Adipose tissue (tissue), 3 donors: ENCODE results near the gene KCNJ15. TPM values are rescaled to one million over a fixed set of nuclear protein-coding genes. Genes with fewer than 3 reads are reported as not detected.

ENCODE experiments used
- H3K27ac ChIP-seq: one replicate; pipeline ENCODE4 v1.5.1; 2013; ENCODE audit warnings: low read depth, low read length
- WGBS, 3 donors: extraction: QIAGEN DNeasy Blood & Tissue Kit; methylation state at CpG; one replicate each; pipeline ENCODE4 v1.1.7; 2013; 5-methylcytosine and 5-hydroxymethylcytosine counted together
- polyA plus RNA-seq, 3 donors: library from polyadenylated mRNA; stranded (reverse); fragments of 200-250 nt; gene quantifications; one replicate each; pipeline ENCODE4 v1.2.3, GENCODE V29; 2013
- donor health status: healthy with polysubstance abuse.
- donor health status: Bipolar disorder and iron deficiency.
- donor health status: healthy.

The KCNJ15 gene
- polyA plus RNA-seq, 3 donors, result 2.9 to 8.5 (median 6.6) TPM

GRCh38 chr21:38334866-38335265, 78.1 kb downstream of the KCNJ15 start:
- 79 to 86% (median 83%) methylated on average over 8 of the region's 8 CpGs for WGBS, 3 donors
- no peak overlapping the region for H3K27ac ChIP-seq

GRCh38 chr21:38337793-38338192, 81.0 kb downstream of the KCNJ15 start:
- no peak overlapping the region for H3K27ac ChIP-seq
- 91 to 99% (median 94%) methylated on average over 5 of the region's 5 CpGs for WGBS, 3 donors

GRCh38 chr21:38340131-38340530, 83.3 kb downstream of the KCNJ15 start:
- no peak overlapping the region for H3K27ac ChIP-seq
- 89 to 99% (median 94%) methylated on average over 4 of the region's 4 CpGs for WGBS, 3 donors

- H3K27ac ChIP-seq, result no peak overlapping the region
- WGBS, 3 donors, result 60 to 88% (median 78%) methylated on average over 5 of the region's 5 CpGs
Measured at GRCh38 chr21:38341546-38342012, 84.8 kb downstream of the KCNJ15 start.

GRCh38 chr21:38342739-38343138, 85.9 kb downstream of the KCNJ15 start:
- H3K27ac ChIP-seq, result no peak overlapping the region
- WGBS, 3 donors, result 65 to 71% (median 68%) methylated on average over 1 of the region's 1 CpG

GRCh38 chr21:38343691-38344090, 86.9 kb downstream of the KCNJ15 start:
- no peak overlapping the region for H3K27ac ChIP-seq

GRCh38 chr21:38346286-38346685, 89.5 kb downstream of the KCNJ15 start:
- 72 to 76% (median 74%) methylated on average over 5 of the region's 5 CpGs for WGBS, 3 donors

More at GRCh38 chr21:38343691-38344090, 86.9 kb downstream of the KCNJ15 start:
- WGBS, 3 donors, result 29 to 75% (median 74%) methylated on average over 6 of the region's 6 CpGs

GRCh38 chr21:38349111-38349746, 92.4 kb downstream of the KCNJ15 start:
- WGBS, 3 donors, result 49 to 60% (median 52%) methylated on average over 10 of the region's 10 CpGs
- no peak overlapping the region for H3K27ac ChIP-seq

More at GRCh38 chr21:38346286-38346685, 89.5 kb downstream of the KCNJ15 start:
- H3K27ac ChIP-seq, result no peak overlapping the region

GRCh38 chr21:38349977-38350376, 93.2 kb downstream of the KCNJ15 start:
- H3K27ac ChIP-seq, result no peak overlapping the region
- WGBS, 3 donors, result 89 to 95% (median 91%) methylated on average over 2 of the region's 2 CpGs

GRCh38 chr21:38350684-38351083, 93.9 kb downstream of the KCNJ15 start:
- WGBS, 3 donors, result 69 to 83% (median 77%) methylated on average over 3 of the region's 3 CpGs
- H3K27ac ChIP-seq, result no peak overlapping the region

GRCh38 chr21:38351176-38351959, 94.6 kb downstream of the KCNJ15 start:
- H3K27ac ChIP-seq, result no peak overlapping the region
- WGBS, 3 donors, result 76 to 92% (median 83%) methylated on average over 16 of the region's 16 CpGs

GRCh38 chr21:38351961-38352521, 95.2 kb downstream of the KCNJ15 start:
- 30 to 40% (median 36%) methylated on average over 10 of the region's 10 CpGs for WGBS, 3 donors
- H3K27ac ChIP-seq, result no peak overlapping the region

- whole genome bisulfite sequencing, 3 donors, result 40 to 45% (median 45%) methylated on average over 6 of the region's 6 CpGs
- H3K27ac ChIP-seq, result no peak overlapping the region
Measured at GRCh38 chr21:38352536-38353219, 95.9 kb downstream of the KCNJ15 start.

GRCh38 chr21:38354231-38354630, 97.4 kb downstream of the KCNJ15 start:
- WGBS, 3 donors, result 82 to 96% (median 91%) methylated on average over 10 of the region's 10 CpGs
- no peak overlapping the region for H3K27ac ChIP-seq

GRCh38 chr21:38354746-38355145, 98.0 kb downstream of the KCNJ15 start:
- H3K27ac ChIP-seq, result no peak overlapping the region
- 59 to 84% (median 78%) methylated on average over 2 of the region's 2 CpGs for WGBS, 3 donors

- H3K27ac ChIP-seq, result no peak overlapping the region
- 90 to 96% (median 93%) methylated on average over 4 of the region's 4 CpGs for WGBS, 3 donors
Measured at GRCh38 chr21:38355353-38355752, 98.6 kb downstream of the KCNJ15 start.

GRCh38 chr21:38355992-38356781, 99.4 kb downstream of the KCNJ15 start:
- H3K27ac ChIP-seq, result no peak overlapping the region
- WGBS, 3 donors, result 8 to 9% (median 8%) methylated on average over 20 of the region's 20 CpGs
